ENCODE results near the gene RTN4RL2.

DNA sequence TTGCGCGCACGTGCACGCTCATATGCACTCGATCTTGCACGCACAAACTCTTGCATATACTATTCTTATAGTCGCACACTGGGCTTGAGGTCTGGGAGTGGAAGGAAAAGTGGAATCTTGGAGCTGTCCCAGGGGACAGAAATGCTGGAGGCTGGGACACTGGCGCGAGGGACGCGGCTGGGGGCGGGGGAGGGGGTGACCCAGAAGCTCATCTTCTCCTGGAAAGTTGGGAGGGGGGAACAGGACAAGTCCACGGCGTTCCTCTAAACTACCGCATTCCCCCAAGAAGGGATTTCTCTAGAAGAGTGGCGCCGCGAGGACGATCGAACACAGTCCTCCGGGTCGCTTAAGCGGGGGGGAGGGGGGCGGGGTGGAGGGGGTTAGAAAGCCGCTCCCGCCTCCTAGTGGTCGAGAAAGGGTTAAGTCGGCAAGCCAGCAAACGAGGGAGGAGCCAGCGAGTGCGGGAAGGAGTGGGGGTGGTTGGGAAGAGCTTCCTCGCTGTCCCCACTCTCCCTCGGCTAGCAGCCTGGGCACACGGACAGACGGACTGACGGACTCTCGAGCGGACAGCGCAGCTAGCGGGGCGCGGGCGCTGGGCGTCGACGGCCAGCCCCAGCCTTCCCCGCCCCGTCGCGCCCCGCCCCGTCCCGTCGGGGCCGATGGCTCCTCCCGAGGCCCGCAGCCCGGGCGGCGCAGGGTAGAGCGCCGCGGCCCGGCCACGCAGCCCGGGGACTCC is at the start of gene RTN4RL2:
- TF ChIP-seq POLR2A (IDR thresholded peaks at IDR 0.05), result no peak
- TF ChIP-seq, protein P1, sequence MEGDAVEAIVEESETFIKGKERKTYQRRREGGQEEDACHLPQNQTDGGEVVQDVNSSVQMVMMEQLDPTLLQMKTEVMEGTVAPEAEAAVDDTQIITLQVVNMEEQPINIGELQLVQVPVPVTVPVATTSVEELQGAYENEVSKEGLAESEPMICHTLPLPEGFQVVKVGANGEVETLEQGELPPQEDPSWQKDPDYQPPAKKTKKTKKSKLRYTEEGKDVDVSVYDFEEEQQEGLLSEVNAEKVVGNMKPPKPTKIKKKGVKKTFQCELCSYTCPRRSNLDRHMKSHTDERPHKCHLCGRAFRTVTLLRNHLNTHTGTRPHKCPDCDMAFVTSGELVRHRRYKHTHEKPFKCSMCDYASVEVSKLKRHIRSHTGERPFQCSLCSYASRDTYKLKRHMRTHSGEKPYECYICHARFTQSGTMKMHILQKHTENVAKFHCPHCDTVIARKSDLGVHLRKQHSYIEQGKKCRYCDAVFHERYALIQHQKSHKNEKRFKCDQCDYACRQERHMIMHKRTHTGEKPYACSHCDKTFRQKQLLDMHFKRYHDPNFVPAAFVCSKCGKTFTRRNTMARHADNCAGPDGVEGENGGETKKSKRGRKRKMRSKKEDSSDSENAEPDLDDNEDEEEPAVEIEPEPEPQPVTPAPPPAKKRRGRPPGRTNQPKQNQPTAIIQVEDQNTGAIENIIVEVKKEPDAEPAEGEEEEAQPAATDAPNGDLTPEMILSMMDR (IDR thresholded peaks at IDR 0.05), result peak in 2 of 6 experiments; percentile 9 to 23
